TTC549 (cell line): ENCODE data around the gene EME1.
"Not testable (repeated sequence)": the region's sequence is repeated elsewhere in the genome, so short reads cannot be mapped to it uniquely, and the experiment has no call there.

ENCODE experiments used
- FAIRE-seq: peaks from 2 replicates; lab custom pipeline; 2012; peaks lifted over from hg19 to GRCh38; lab: Jason Lieb, UNC

The EME1 gene, protein sequence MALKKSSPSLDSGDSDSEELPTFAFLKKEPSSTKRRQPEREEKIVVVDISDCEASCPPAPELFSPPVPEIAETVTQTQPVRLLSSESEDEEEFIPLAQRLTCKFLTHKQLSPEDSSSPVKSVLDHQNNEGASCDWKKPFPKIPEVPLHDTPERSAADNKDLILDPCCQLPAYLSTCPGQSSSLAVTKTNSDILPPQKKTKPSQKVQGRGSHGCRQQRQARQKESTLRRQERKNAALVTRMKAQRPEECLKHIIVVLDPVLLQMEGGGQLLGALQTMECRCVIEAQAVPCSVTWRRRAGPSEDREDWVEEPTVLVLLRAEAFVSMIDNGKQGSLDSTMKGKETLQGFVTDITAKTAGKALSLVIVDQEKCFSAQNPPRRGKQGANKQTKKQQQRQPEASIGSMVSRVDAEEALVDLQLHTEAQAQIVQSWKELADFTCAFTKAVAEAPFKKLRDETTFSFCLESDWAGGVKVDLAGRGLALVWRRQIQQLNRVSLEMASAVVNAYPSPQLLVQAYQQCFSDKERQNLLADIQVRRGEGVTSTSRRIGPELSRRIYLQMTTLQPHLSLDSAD

DNA sequence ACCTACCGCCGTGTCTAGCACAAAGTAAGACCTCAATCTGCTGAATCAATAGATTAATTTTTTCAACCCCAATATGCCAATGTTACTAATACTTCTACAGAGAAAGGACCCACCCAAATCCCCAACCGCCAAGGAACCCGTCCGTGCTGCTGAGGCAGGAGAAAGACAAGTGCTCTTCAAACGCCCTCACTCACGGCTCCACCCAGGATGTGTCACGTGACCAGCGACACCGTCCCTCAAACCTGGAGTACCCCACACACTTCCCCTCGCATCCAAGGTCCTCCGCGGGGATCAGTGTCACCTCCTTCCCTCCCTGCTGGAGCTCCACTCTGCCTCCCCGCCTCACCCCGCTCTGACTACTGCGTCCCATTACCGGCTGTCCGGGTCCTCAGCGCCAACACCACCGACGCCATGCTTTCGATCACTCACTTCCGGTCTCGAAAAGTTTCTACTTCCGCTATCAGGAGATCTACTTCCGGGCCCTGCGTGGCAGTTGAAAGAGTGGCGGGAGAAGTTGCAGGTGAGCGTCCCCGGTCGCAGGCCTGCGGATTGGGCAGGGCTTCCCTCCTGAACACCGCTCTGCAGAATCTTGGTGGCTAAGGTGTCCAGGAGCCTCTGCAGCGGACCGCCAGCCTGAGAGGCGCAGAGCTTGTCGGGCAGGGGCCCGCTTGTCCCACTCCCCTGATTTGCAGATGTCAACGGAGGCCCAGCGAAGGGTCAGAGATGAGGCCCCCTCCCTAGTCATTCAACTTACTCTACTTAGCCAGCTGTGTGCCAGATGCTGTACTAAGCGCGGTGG, at the start of gene EME1, which contains the start of gene MRPL27:
EME1 (plus strand) TSS at position 472 of the 799 bp plus-strand sequence. CDS start 1,980 bp downstream, outside the sequence.
MRPL27 (minus strand) TSS at position 427 of the 799 bp plus-strand sequence; CDS start at position 413, 14 bp downstream.
- no peak for FAIRE-seq

DNA sequence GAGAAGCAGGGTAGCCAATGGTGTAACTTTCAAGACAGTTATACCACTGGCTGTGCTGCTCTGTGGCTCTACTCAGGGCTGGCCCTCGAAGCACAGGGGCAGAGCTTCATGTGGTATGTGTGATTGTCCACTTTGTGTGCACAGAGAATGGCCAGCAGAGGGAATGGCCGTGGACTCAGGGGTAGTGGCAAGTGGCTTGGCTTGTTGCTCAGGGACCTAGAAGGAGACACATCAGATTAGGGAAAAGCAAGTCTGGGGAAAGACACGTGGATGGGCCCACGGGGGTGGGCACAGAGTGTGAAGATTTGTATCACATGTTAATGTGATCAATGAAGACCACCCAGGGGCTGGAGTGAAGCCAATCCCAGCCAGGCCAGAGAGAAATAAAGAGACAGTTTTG, 47.1 kb upstream of the EME1 start:
- FAIRE-seq: no peak

DNA sequence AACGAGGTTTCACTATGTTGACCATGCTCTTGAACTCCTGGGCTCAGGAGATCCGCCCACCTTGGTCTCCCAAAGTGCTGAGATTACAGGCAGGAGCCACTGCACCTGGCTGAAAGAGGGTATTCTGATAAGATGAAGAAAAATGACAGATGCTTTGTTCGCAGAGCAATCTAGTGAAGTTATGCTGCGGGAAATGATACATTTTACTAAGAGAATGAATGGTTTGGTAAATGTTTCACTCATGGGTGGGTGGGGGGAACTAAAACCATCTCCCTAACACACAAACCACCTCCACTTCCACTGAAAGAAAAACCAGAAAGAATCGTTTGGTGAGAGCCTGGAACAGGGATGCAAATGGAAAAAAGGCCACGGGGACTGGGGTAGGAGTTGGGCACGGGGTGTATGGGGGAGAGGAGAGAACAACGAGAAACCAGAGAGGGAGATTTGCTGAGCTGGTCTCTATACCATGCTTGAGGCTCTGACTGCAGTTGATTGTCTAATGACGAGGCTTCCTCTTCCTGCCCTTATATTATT, 46.1 kb upstream of the EME1 start:
- no peak for FAIRE-seq

DNA sequence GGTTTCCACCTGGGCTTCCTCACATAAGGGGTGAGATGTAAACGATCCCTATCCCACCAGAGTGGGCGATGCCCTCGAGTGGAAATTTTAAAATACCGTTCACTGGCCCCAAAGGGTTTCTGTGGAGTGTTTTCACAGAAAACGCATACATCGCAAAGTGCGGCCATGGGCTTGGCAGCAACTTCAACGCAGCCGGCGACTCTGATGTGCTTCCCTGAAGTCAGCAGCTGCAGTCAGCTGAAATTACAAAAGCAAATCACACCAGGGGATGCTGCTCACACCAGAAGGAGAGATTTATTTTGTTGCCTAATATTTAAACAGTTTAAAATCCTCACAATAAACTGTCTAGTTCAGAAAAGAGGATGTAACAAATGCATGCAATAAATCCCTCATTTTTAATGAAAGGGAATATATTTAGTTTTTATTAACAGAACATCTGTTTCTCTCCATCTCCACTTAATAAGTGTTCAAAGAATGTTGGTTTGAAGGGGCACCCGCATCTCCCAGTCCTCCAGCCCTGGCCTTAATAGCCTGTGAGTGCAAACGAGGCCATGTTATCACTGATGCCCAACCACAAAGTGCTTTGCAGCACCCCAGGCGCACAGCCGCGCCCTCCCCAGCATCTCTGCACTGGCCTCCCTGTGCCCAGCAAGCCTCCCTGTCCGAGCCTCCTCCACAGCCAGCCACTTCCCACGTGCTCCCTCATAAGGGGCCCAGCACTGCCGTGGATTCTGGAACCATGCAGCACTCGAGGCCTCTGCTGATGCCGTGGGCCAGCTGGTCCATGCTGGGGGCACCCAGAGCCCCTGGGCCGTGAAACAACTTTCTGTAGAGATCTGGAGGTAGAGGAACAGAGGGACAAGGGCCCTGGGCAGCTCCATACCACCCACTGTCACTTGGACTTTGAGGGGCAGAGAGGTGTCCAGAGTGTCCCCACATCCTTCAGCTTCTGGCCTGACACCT, 44.4 kb upstream of the EME1 start:
- FAIRE-seq: no peak

- FAIRE-seq: no peak
Observed at GRCh38 chr17:50329716-50330115, 43.3 kb upstream of the EME1 start.

DNA sequence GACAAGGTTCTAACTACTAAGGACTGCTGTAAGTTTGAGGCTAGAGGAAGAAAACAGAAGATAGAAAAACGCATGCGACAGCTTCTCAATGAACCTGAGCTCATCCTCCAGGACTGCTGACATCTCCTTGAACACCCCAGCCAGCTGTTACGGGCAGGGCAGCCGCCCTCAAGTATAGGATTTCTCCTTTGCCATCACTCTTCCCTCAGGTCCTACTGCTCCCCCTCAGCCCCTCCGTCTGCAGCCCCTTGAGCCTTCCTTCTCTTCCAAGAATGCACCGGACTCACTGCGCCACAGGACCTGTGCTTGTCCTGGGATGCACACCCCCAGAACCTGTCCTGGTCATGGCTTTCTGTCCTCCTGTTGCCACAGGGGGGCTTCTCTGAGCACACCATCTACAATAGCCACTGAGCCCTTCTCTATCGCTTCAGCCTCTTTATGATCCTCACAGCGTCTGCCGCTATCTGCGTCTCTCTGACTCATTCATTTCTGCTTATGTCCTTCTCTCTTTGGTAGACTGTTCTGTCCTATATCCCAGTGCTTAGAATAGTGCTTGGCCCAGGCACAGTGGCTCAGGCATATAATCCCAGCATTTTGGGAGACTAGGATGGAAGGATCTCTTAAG, 42.8 kb upstream of the EME1 start:
- no peak for FAIRE-seq

- no peak for FAIRE-seq
Observed at GRCh38 chr17:50331085-50331791, 41.8 kb upstream of the EME1 start.

DNA sequence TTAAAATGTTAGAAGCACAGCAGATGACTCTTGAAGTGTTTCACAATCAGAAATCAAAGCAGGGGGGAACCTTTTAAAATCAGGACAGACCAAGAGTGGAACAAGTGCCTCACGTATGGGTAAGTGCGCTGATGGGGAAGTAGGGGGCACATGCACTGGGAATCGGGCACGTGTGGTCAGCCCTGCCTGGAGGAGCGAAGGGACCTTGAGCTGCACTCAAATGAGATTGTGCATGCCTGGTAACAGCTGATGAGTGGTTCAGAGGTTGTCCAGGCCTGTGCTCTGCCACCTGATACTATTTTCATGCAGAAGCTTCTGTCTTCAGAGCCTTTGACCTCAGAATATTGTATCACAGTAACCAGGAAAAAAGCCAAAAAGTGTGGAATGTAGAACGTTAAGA, 40.8 kb upstream of the EME1 start:
- no peak for FAIRE-seq

DNA sequence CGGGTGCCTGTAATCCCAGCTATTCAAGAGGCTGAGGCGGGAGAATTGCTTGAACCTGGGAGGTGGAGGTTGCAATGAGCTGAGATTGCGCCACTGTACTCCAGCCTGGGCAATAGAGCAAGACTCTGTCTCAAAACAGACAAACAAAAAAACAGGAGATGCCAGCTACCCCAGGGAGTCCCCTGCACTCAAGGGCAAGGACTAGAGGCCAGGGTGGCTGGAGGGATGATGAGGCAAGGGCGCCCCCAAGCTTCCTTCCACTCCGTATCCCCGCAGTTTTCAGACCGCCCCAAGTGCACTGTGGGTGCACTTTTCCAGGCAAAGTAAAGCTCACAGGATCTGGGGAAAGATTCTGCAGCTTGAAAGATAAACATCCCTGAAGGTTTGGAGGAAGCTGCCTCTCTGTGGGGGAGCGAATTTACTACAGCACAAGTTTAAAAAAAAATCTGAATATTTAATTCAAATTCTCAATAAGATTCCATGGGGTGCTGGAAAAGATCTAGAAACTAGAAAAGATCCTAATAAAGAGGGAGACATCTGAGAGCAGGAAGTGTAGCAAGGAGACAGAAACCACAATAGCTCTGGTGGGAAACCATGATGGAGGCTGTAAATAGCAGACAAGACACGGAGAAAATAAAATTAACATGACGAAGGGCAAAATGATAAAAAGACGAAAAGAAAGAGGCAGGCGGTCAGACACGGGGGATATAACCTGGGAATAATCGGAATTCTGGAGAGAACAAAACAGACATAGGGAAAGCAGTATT, 39.6 kb upstream of the EME1 start:
- not testable (repeated sequence) for FAIRE-seq

- no peak for FAIRE-seq
Observed at GRCh38 chr17:50337956-50338355, 35.1 kb upstream of the EME1 start.

DNA sequence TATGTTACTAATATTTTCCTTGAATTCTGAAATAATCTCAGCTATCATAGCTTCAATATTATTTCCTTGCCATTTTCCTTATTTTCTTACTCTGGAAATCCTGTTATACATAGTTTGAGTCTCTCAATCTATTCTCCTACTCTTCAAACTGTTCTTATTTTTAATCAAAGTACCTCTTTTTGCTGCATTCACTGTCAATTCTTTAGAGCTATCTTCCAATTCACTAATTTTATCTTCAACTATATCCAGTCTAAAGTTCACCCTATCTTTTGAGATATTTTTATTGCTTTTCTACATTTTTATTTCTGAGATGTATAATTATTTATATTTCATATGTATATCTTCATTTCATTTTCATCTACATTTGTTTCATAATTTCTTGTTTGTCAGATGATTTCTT, 34.4 kb upstream of the EME1 start:
- peak; percentile 48 for FAIRE-seq

GRCh38 chr17:50339381-50339780, 33.6 kb upstream of the EME1 start:
- FAIRE-seq: no peak

- FAIRE-seq: no peak
Observed at GRCh38 chr17:50344731-50345365, 28.2 kb upstream of the EME1 start.

GRCh38 chr17:50345432-50346312, 27.4 kb upstream of the EME1 start, which contains the start of gene XYLT2:
XYLT2 (plus strand) TSS chr17:50346126; CDS start chr17:50346141, 15 bp downstream.
- FAIRE-seq: no peak

DNA sequence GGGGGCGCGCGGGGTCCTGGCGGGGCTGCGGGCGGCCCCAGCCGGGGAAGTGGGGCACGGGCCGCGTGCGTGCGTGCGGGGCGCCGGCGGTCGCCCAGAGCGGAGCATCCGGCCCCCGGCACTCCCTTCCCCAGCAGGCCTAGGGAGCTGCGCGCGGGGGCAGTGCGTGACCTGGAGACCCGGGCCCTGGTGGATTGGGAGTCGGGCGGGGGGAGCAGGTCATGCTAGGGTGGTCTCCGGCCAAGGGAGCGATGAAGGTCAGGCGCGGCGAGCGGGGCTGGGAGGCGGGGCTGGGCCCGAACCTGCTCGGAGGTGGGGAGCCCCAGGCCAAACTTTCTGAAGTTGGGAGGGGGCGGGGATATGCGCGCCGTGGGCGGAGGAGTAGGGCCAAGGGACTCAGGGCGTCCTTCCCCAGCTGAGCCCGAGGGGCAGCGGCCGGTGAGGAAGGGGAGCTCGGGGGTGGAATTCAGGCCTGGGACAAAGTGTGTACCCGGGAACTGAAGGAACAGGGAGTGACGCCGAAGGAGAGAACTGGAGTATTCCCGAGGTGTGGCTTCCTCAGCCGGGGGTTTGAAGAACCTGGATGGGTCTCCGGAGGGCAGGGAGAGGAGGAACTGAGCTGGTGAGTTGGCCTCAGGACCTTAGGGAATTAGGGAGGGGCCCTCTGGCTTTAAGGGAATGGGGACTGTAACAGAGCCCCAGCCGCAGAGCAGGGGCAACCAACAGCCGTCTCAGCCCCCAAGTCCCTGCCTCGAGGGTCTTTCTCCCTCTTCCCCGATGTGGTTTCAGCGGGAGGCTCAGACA, 26.5 kb upstream of the EME1 start:
- no peak for FAIRE-seq

- FAIRE-seq: no peak
Observed at GRCh38 chr17:50347117-50347893, 25.7 kb upstream of the EME1 start.
